HepG2 (cell line): ENCODE measurements around the gene AFG1L. TPM values are rescaled to one million over a fixed set of nuclear protein-coding genes. Genes with fewer than 3 reads are reported as not detected.
A peak's percentile ranks its signal among the peaks of the same experiment; 100 is the strongest.

Source experiments
- ATAC-seq: fragments of 200-7000 bp; cut with Tn5 transposase; 3 replicates; pipeline ENCODE4 v1.9.1; 2020; ENCODE audit warnings: mild to moderate bottlenecking, moderate library complexity
- BruUV-seq: library from RNA; stranded (reverse); fragments of 400-500 nt; replicated peaks from 2 replicates; lab custom pipeline; 2021; lab: Mats Ljungman, UMichigan
- CTCF ChIA-PET: fragments of 300-600 bp; formaldehyde crosslinking; extraction: SDS; loops from one replicate; lab custom pipeline; 2021; ENCODE audit warnings: low total read pairs, inconsistent platforms, low intra/inter-chr PET ratio; lab: Yijun Ruan, JAX
- POLR2A ChIA-PET: fragments of 350-600 bp; sonication (Branson Sonifier 250); formaldehyde crosslinking; loops from one replicate; lab custom pipeline; 2020; ENCODE audit warnings: antibody characterized with exemption, inconsistent platforms; lab: Yijun Ruan, JAX
- DNase-seq: peaks from one replicate; pipeline ENCODE4 v3.0.0-alpha.2; 2015; ENCODE audit warnings: low spot score
- FAIRE-seq: peaks from 3 replicates; lab custom pipeline; 2011; peaks lifted over from hg19 to GRCh38; lab: Jason Lieb, UNC
- H2AFZ ChIP-seq: one replicate; pipeline ENCODE4 v1.6.1; 2011; ENCODE audit warnings: low read length, inconsistent platforms
- H3K27ac ChIP-seq: fragments of 300-600 bp; 3 replicates; pipeline ENCODE4 v1.8.0; 2011; ENCODE audit warnings: mixed run types, mild to moderate bottlenecking, mixed read lengths, low read length, inconsistent platforms; ENCODE audit not compliant: insufficient read depth; ENCODE audit errors: extremely low read length
- H3K27me3 ChIP-seq, 2 experiments: fragments of 200-600 bp in 1 of 2; 2 replicates in 1 of 2; 3 replicates in 1 of 2; pipeline versions ENCODE4 v1.6.0 to v1.8.0; 2011; ENCODE audit warnings: low read length in 2 of 2, mild to moderate bottlenecking in 2 of 2, moderate library complexity in 2 of 2, inconsistent platforms in 1 of 2; ENCODE audit not compliant: insufficient read depth in 2 of 2, control insufficient read depth in 1 of 2
- H3K36me3 ChIP-seq, 2 experiments: fragments of 200-600 bp in 1 of 2; replicated peaks in 1 of 2; 2 replicates in 1 of 2; 3 replicates in 1 of 2; pipeline versions ENCODE4 v1.5.1 to v1.8.0; 2011; ENCODE audit warnings: low read length in 2 of 2, inconsistent platforms in 1 of 2; ENCODE audit not compliant: insufficient read depth in 2 of 2, control insufficient read depth in 1 of 2
- H3K4me1 ChIP-seq: 2 replicates; pipeline ENCODE4 v1.5.1; 2012; ENCODE audit warnings: low read length, inconsistent platforms; ENCODE audit not compliant: insufficient read depth
- H3K4me2 ChIP-seq: 2 replicates; pipeline ENCODE4 v1.6.0; 2011; ENCODE audit warnings: low read depth, low read length, inconsistent platforms
- H3K4me3 ChIP-seq, 3 experiments: fragments of 200-600 bp in 1 of 3; sonication (generic), shearing (Covaris generic) in 1 of 3; replicated peaks in 1 of 3; 2 replicates each; pipeline ENCODE4 v1.5.1; 2011 to 2016; ENCODE audit warnings: low read length in 3 of 3, inconsistent platforms in 2 of 3, low read depth in 2 of 3, mild to moderate bottlenecking in 2 of 3, control low read depth in 1 of 3, mixed read lengths in 1 of 3; ENCODE audit not compliant: insufficient read depth in 1 of 3
- H3K79me2 ChIP-seq: one replicate; pipeline ENCODE4 v1.6.1; 2011; ENCODE audit warnings: low read length, inconsistent platforms; ENCODE audit not compliant: insufficient read depth
- H3K9ac ChIP-seq: 2 replicates; pipeline ENCODE4 v1.6.0; 2011; ENCODE audit warnings: mild to moderate bottlenecking, low read depth, low read length, inconsistent platforms; ENCODE audit not compliant: insufficient read depth
- H3K9me3 ChIP-seq: 2 replicates; pipeline ENCODE4 v1.5.1; 2012; ENCODE audit warnings: mild to moderate bottlenecking, low read length
- H4K20me1 ChIP-seq: 2 replicates; pipeline ENCODE4 v1.6.0; 2011; ENCODE audit warnings: inconsistent platforms, mild to moderate bottlenecking, low read length, moderate library complexity; ENCODE audit not compliant: insufficient read depth
- ATF7-NPFF ChIP-seq: sonication (generic); formaldehyde crosslinking; IDR thresholded peaks from 2 replicates; pipeline ENCODE4 v1.8.1; 2023; ENCODE audit warnings: mild to moderate bottlenecking, low read depth, missing genetic modification reagents, moderate library complexity
- CEBPB ChIP-seq: IDR thresholded peaks from 2 replicates; pipeline ENCODE4 v1.6.1; 2011; ENCODE audit warnings: low read depth, low read length, improper control_type of control experiment, borderline replicate concordance
- CEBPG ChIP-seq: IDR thresholded peaks from 2 replicates; pipeline ENCODE4 v1.6.1; 2016
- CREBL2 ChIP-seq: sonication (generic); formaldehyde crosslinking; IDR thresholded peaks from 2 replicates; pipeline ENCODE4 v1.8.1; 2023; ENCODE audit warnings: missing genetic modification reagents, mild to moderate bottlenecking, borderline replicate concordance
- CTCF ChIP-seq: sonication (generic); formaldehyde crosslinking; IDR thresholded peaks from 2 replicates; pipeline ENCODE4 v1.5.0; 2020; ENCODE audit warnings: mild to moderate bottlenecking, missing genetic modification reagents, moderate library complexity
- FOSL2 ChIP-seq: sonication (generic); formaldehyde crosslinking; IDR thresholded peaks from 2 replicates; pipeline ENCODE4 v1.4.0; 2020; ENCODE audit warnings: missing genetic modification reagents
- KAT2B ChIP-seq: fragments of 150-350 bp; IDR thresholded peaks from 2 replicates; pipeline ENCODE4 v1.6.1; 2014; ENCODE audit warnings: low read depth, low read length, borderline replicate concordance
- MAFF ChIP-seq: IDR thresholded peaks from 2 replicates; pipeline ENCODE4 v1.6.1; 2011; ENCODE audit warnings: low read depth, low read length, improper control_type of control experiment
- MAFK ChIP-seq, 2 experiments: IDR thresholded peaks in 1 of 2; conservative IDR thresholded peaks in 1 of 2; 2 replicates each; pipeline ENCODE4 v1.6.1; 2011; ENCODE audit warnings: improper control_type of control experiment in 2 of 2, low read length in 2 of 2
- ZNF343 ChIP-seq: sonication (generic); formaldehyde crosslinking; IDR thresholded peaks from 2 replicates; pipeline ENCODE4 v1.4.0; 2020; ENCODE audit warnings: mild to moderate bottlenecking, missing genetic modification reagents
- ZNF747 ChIP-seq: sonication (generic); formaldehyde crosslinking; IDR thresholded peaks from 2 replicates; pipeline ENCODE4 v1.8.1; 2023; ENCODE audit warnings: missing genetic modification reagents, mild to moderate bottlenecking, borderline replicate concordance
- WGBS: methylation state at CpG from one replicate; pipeline ENCODE4 v1.1.6; 2017; ENCODE audit warnings: low lambda C conversion rate; 5-methylcytosine and 5-hydroxymethylcytosine counted together
- in situ Hi-C: cut with HindIII; loops from 2 replicates; pipeline ENCODE4 v1.10.0; 2017; ENCODE audit warnings: low pct_unique_long_range_greater_than_20kb; ENCODE audit not compliant: extremely low pct_ligation_motif_present
- intact Hi-C: fragments of 100-400 bp; cut with micrococcal nuclease; formaldehyde crosslinking; loops from one replicate; pipeline ENCODE4 v1.10.0; 2022; ENCODE audit not compliant: unreplicated experiment
- polyA plus RNA-seq, 8 experiments: library from polyadenylated mRNA; depleted of rRNA in 3 of 8; stranded (reverse) in 7 of 8; unstranded in 1 of 8; fragments of >200 nt; fragmentation: Illumina TruSeq in 4 of 8; extraction: Trizol in 4 of 8; gene quantifications; 2 replicates each; pipeline versions ENCODE4 v1.2.1 to v1.2.3, GENCODE V29; 2011 to 2016; ENCODE audit warnings: low read depth in 4 of 8, missing spikeins in 1 of 8, mixed read lengths in 1 of 8; ENCODE audit not compliant: insufficient read depth in 1 of 8
- total RNA-seq, 5 experiments: library from RNA; depleted of rRNA; stranded (reverse); fragments of >200 nt; fragmentation: Illumina TruSeq; extraction: Trizol; gene quantifications; 2 replicates each; pipeline ENCODE4 v1.2.3, GENCODE V29; 2016; ENCODE audit warnings: low read depth in 1 of 5

The AFG1L gene
- total and polyA plus RNA-seq, 2 of the 13 experiments (the other 11 are each of a cell fraction or from before 2014, with no cell fraction given): 3.1 to 14.0 TPM

- TF ChIP-seq CEBPG: peak; percentile 47; the same call in 1 of the 2 replicates
- TF ChIP-seq CREBL2 (CRISPR knock-in tag): no peak
- no peak for TF ChIP-seq ZNF343 (CRISPR knock-in tag)
- TF ChIP-seq ZNF747 (CRISPR knock-in tag): no peak
- peak; percentile 62; the same call in 1 of the 2 replicates for TF ChIP-seq CEBPB
- no peak for TF ChIP-seq KAT2B
- Histone ChIP-seq H3K36me3 (no peaks in the 10 kb centered on the region), H3K9me3 (no peaks in the 10 kb centered on the region), H3K27ac (no peak overlapping the region), H3K4me1 (no peaks in the 10 kb centered on the region), H3K27me3 (no peaks in the 10 kb centered on the region), H4K20me1 (no peaks in the 10 kb centered on the region), H3K79me2 (no peaks in the 10 kb centered on the region), H3K4me2 (no peak overlapping the region), H3K9ac (no peak overlapping the region), H2AFZ (no peak overlapping the region), H3K4me3 (no peak overlapping the region)
- in situ Hi-C loops (no loop called here), intact Hi-C loops (no loop called here)
- DNase-seq (no peak), ATAC-seq (no peak), FAIRE-seq (no peak)
- CTCF ChIA-PET: no interaction called here
- POLR2A ChIA-PET: no interaction called here
- WGBS: 100% methylated on average over 2 of the region's 2 CpGs
- BruUV-seq: no TSS peak
These were observed 148.1 kb downstream of the AFG1L start for GRCh38 chr6:108442770-108443520.

GRCh38 chr6:108446629-108447150 lies 151.8 kb downstream of the AFG1L start:
- DNase-seq (no peak), FAIRE-seq (no peak), ATAC-seq (no peak)
- H3K36me3 ChIP-seq: no peaks in the 10 kb centered on the region
- H3K79me2 ChIP-seq: no peaks in the 10 kb centered on the region
- no peak overlapping the region for H3K9ac ChIP-seq
- H3K4me3 ChIP-seq: no peak overlapping the region
- no peak overlapping the region for H3K27ac ChIP-seq
- H3K4me2 ChIP-seq: no peak overlapping the region
- no peak overlapping the region for H2AFZ ChIP-seq
- H3K9me3 ChIP-seq: no peaks in the 10 kb centered on the region
- no TSS peak for BruUV-seq
- CTCF ChIA-PET: no interaction called here
- no peaks in the 10 kb centered on the region for H4K20me1 ChIP-seq
- in situ Hi-C loops: no loop called here
- H3K4me1 ChIP-seq: no peaks in the 10 kb centered on the region
- POLR2A ChIA-PET: no interaction called here
- intact Hi-C loops: no loop called here
- TF ChIP-seq FOSL2: no peak
- peak; percentile 36; the same call in 1 of the 2 replicates for TF ChIP-seq MAFF
- TF ChIP-seq MAFK (conservative IDR thresholded peaks at IDR 0.05 in 1 of 2, IDR thresholded peaks at IDR 0.05 in 1 of 2; ENCODE audit: low read length in 2 of 2): peak; percentile 40 to 73; a peak in 3 of 4 replicates
- TF ChIP-seq CTCF (CRISPR knock-in tag): 0 out of 2 replicates have a peak, but pooled peaks have one; percentile 11
- TF ChIP-seq ATF7-NPFF: no peak
- 89% methylated on average over 3 of the region's 3 CpGs for WGBS
- no peaks in the 10 kb centered on the region for H3K27me3 ChIP-seq
